ENCODE data around the gene ENC1.

ENC1 gene

GRCh38 chr5:74632947-74633356, 7.6 kb downstream of the ENC1 start:
- H4K12ac ChIP-seq (ENCODE audit: low read depth, low read length) = no peak overlapping the region
- H3K18ac ChIP-seq (ENCODE audit: low read length) = no peak overlapping the region
- H3K4me1 ChIP-seq (ENCODE audit: control insufficient read depth in 1 of 2, insufficient read depth in 2 of 2, low read length in 2 of 2) = peaks cover 18 to 34% of the 10 kb centered on the region in 2 experiments
- DNase-seq = peak; percentile 46 to 53
- peaks cover 24% of the 10 kb centered on the region for H3K79me2 ChIP-seq (ENCODE audit: control insufficient read depth, insufficient read depth, low read length, poor library complexity)
- no peak overlapping the region for H3K4me2 ChIP-seq (ENCODE audit: low read length)
- no peak overlapping the region for H2AFZ ChIP-seq (ENCODE audit: insufficient read depth, low read length, poor library complexity)
- peak overlapping the region; percentile 41 for H3K4ac ChIP-seq (ENCODE audit: low read depth, low read length)
- no CpG with 5 or more reads among the region's 4 CpGs for WGBS (ENCODE audit: extremely low coverage, insufficient coverage, insufficient read length)
- H3K4me3 ChIP-seq (ENCODE audit: low read depth, low read length) = no peak overlapping the region
- no peak overlapping the region for H3K9ac ChIP-seq (ENCODE audit: low read length)
- H4K8ac ChIP-seq (ENCODE audit: low read depth, low read length) = no peak overlapping the region
- no peak overlapping the region for H2BK5ac ChIP-seq (ENCODE audit: low read depth, low read length, poor library complexity)
- no peak overlapping the region for H4K91ac ChIP-seq (ENCODE audit: low read depth, low read length)
- H2BK12ac ChIP-seq (ENCODE audit: low read length) = no peak overlapping the region
- no peak overlapping the region for H3K14ac ChIP-seq (ENCODE audit: low read length)
- H3K27ac ChIP-seq (ENCODE audit: low read depth, low read length) = peak overlapping the region; percentile 22
- peaks cover 4% of the 10 kb centered on the region for H3K79me1 ChIP-seq (ENCODE audit: low read length)
- H2AK5ac ChIP-seq (ENCODE audit: low read length) = no peak overlapping the region
- no peak overlapping the region for H2BK120ac ChIP-seq (ENCODE audit: insufficient read depth, low read length, poor library complexity)
- H3K9me3 ChIP-seq (ENCODE audit: insufficient read depth, low read depth, low read length) = no peaks in the 10 kb centered on the region
- peaks cover 36 to 78% of the 10 kb centered on the region in 2 experiments for H3K36me3 ChIP-seq (ENCODE audit: control insufficient read depth in 1 of 2, insufficient read depth in 2 of 2, low read length in 2 of 2)
- H3K23ac ChIP-seq (ENCODE audit: low read length) = no peak overlapping the region
- no peaks in the 10 kb centered on the region for H3K27me3 ChIP-seq (ENCODE audit: insufficient read depth, low read length)

DNA sequence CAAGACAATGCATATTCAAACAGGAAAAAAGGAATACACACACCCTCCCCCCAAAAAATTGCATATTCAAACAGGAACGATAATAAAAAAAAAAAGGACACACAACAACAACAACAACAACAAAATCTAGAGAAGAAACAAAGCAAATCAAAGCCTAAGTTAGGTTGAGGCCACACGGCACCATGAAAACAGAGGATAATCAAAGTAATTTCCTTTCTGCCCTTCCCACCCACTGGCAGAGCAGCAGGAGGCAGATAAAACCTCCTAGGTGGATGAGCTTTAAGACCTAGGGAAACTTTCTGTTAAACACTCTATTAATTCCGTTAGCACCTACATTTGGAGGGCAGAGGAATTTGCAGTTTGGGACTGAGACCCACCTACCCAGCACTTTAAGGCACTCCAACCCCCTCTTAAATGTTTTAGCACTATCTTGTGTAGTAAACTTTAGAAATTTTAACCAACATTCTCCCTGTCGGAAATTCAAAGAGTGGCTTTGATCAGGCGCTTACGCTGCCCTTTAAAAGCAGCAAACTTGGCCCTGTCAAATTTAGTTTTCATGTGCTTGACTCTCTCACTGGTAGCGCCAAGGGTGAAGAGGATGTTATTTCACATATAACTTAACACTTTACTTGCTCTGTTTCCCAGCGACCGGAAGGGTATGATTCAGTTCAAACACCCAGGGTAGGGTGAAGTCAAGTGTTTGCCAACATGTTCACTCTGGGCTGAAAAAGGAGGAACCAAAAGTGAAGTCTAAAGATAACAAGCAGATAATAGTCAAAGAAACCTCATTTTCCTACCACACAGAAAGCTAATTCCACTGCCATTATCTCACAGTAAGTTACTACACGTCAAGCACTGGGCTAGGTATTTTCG, 9.2 kb downstream of the ENC1 start:
- Histone ChIP-seq H2AFZ (ENCODE audit: insufficient read depth, low read length, poor library complexity) (no peak overlapping the region), H4K12ac (ENCODE audit: low read depth, low read length) (no peak overlapping the region)

DNA sequence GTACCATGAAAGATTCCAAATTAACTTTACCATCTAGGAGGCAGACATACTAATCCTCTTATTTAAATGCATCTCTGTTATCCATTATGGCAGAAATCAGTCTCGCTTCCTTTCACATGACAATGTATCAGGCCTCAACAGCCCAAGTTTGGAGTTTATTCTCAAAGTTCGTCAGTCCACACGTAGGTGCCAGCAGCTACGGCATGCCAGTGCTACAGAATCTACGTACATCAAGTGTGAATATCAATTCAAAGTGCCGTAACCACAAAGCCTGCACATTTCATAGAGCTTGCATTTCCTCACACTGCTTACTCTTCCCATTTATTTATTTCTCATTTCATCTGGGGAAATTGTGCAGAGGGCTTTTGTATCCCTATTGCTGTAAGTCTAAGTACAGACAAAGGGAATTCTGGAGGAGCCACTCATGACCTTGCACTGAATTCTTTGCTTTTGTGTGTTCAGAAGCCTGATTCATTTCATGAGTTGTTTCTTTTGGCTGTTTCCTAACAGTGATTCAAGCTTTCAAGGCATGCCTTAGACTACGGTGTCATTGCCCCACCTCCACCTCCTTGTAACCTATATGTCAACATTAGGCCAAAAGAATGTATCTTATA, 10.0 kb downstream of the ENC1 start:
- Histone ChIP-seq H3K4ac (ENCODE audit: low read depth, low read length) (peak overlapping the region; percentile 51), H2BK5ac (ENCODE audit: low read depth, low read length, poor library complexity) (peak overlapping the region; percentile 34), H3K4me2 (ENCODE audit: low read length) (no peak overlapping the region), H3K79me2 (ENCODE audit: control insufficient read depth, insufficient read depth, low read length, poor library complexity) (peaks cover 14% of the 10 kb centered on the region), H3K9ac (ENCODE audit: low read length) (no peak overlapping the region), H2BK120ac (ENCODE audit: insufficient read depth, low read length, poor library complexity) (no peak overlapping the region), H3K79me1 (ENCODE audit: low read length) (peaks cover 4% of the 10 kb centered on the region), H3K36me3 (ENCODE audit: control insufficient read depth in 1 of 2, insufficient read depth in 2 of 2, low read length in 2 of 2) (peaks cover 29 to 71% of the 10 kb centered on the region in 2 experiments), H4K8ac (ENCODE audit: low read depth, low read length) (no peak overlapping the region), H3K27me3 (ENCODE audit: insufficient read depth, low read length) (no peaks in the 10 kb centered on the region), H3K27ac (ENCODE audit: low read depth, low read length) (peak overlapping the region; percentile 44), H3K14ac (ENCODE audit: low read length) (no peak overlapping the region), H3K18ac (ENCODE audit: low read length) (no peak overlapping the region), H3K4me1 (ENCODE audit: control insufficient read depth in 1 of 2, insufficient read depth in 2 of 2, low read length in 2 of 2) (peaks cover 12 to 26% of the 10 kb centered on the region in 2 experiments), H2AK5ac (ENCODE audit: low read length) (no peak overlapping the region), H3K9me3 (ENCODE audit: insufficient read depth, low read depth, low read length) (no peaks in the 10 kb centered on the region), H2BK12ac (ENCODE audit: low read length) (no peak overlapping the region), H4K91ac (ENCODE audit: low read depth, low read length) (no peak overlapping the region), H4K12ac (ENCODE audit: low read depth, low read length) (no peak overlapping the region), H2AFZ (ENCODE audit: insufficient read depth, low read length, poor library complexity) (no peak overlapping the region), H3K4me3 (ENCODE audit: low read depth, low read length) (no peak overlapping the region), H3K23ac (ENCODE audit: low read length) (no peak overlapping the region)
- WGBS (ENCODE audit: extremely low coverage, insufficient coverage, insufficient read length) = no CpG with 5 or more reads among the region's 7 CpGs
- peak; percentile 42 to 69 for DNase-seq

More for the DNA sequence above, 9.2 kb downstream of the ENC1 start:
- Histone ChIP-seq H3K79me1 (ENCODE audit: low read length) (peaks cover 4% of the 10 kb centered on the region), H3K79me2 (ENCODE audit: control insufficient read depth, insufficient read depth, low read length, poor library complexity) (peaks cover 19% of the 10 kb centered on the region), H3K27me3 (ENCODE audit: insufficient read depth, low read length) (no peaks in the 10 kb centered on the region), H2BK120ac (ENCODE audit: insufficient read depth, low read length, poor library complexity) (no peak overlapping the region), H4K91ac (ENCODE audit: low read depth, low read length) (no peak overlapping the region), H3K4me3 (ENCODE audit: low read depth, low read length) (no peak overlapping the region), H4K8ac (ENCODE audit: low read depth, low read length) (no peak overlapping the region), H3K9ac (ENCODE audit: low read length) (no peak overlapping the region), H2BK12ac (ENCODE audit: low read length) (no peak overlapping the region), H2AK5ac (ENCODE audit: low read length) (no peak overlapping the region), H3K23ac (ENCODE audit: low read length) (no peak overlapping the region), H3K4me1 (ENCODE audit: control insufficient read depth in 1 of 2, insufficient read depth in 2 of 2, low read length in 2 of 2) (peaks cover 18 to 34% of the 10 kb centered on the region in 2 experiments), H3K18ac (ENCODE audit: low read length) (no peak overlapping the region), H3K4ac (ENCODE audit: low read depth, low read length) (peak overlapping the region; percentile 31), H3K9me3 (ENCODE audit: insufficient read depth, low read depth, low read length) (no peaks in the 10 kb centered on the region), H3K27ac (ENCODE audit: low read depth, low read length) (peak overlapping the region; percentile 53), H3K36me3 (ENCODE audit: control insufficient read depth in 1 of 2, insufficient read depth in 2 of 2, low read length in 2 of 2) (peaks cover 36 to 78% of the 10 kb centered on the region in 2 experiments), H3K4me2 (ENCODE audit: low read length) (peak overlapping the region; percentile 24), H3K14ac (ENCODE audit: low read length) (no peak overlapping the region), H2BK5ac (ENCODE audit: low read depth, low read length, poor library complexity) (no peak overlapping the region)
- no CpG with 5 or more reads among the region's 11 CpGs for WGBS (ENCODE audit: extremely low coverage, insufficient coverage, insufficient read length)
- peak; percentile 41 to 73 for DNase-seq

- Histone ChIP-seq H3K14ac (ENCODE audit: low read length) (no peak overlapping the region), H3K27me3 (ENCODE audit: insufficient read depth, low read length) (no peaks in the 10 kb centered on the region), H3K18ac (ENCODE audit: low read length) (peak overlapping the region; percentile 59), H2AFZ (ENCODE audit: insufficient read depth, low read length, poor library complexity) (no peak overlapping the region), H4K91ac (ENCODE audit: low read depth, low read length) (no peak overlapping the region), H2BK120ac (ENCODE audit: insufficient read depth, low read length, poor library complexity) (no peak overlapping the region), H3K23ac (ENCODE audit: low read length) (no peak overlapping the region), H3K27ac (ENCODE audit: low read depth, low read length) (peak overlapping the region; percentile 61), H2BK5ac (ENCODE audit: low read depth, low read length, poor library complexity) (peak overlapping the region; percentile 29), H3K4me2 (ENCODE audit: low read length) (no peak overlapping the region), H3K9me3 (ENCODE audit: insufficient read depth, low read depth, low read length) (no peaks in the 10 kb centered on the region), H4K8ac (ENCODE audit: low read depth, low read length) (no peak overlapping the region), H3K4me3 (ENCODE audit: low read depth, low read length) (no peak overlapping the region), H3K9ac (ENCODE audit: low read length) (no peak overlapping the region), H2AK5ac (ENCODE audit: low read length) (no peak overlapping the region), H3K79me2 (ENCODE audit: control insufficient read depth, insufficient read depth, low read length, poor library complexity) (peaks cover 3% of the 10 kb centered on the region), H4K12ac (ENCODE audit: low read depth, low read length) (peak overlapping the region; percentile 48), H3K36me3 (ENCODE audit: control insufficient read depth in 1 of 2, insufficient read depth in 2 of 2, low read length in 2 of 2) (peaks cover 17 to 58% of the 10 kb centered on the region in 2 experiments), H3K79me1 (ENCODE audit: low read length) (peaks cover 7% of the 10 kb centered on the region), H2BK12ac (ENCODE audit: low read length) (no peak overlapping the region), H3K4me1 (ENCODE audit: control insufficient read depth in 1 of 2, insufficient read depth in 2 of 2, low read length in 2 of 2) (peaks cover 3 to 17% of the 10 kb centered on the region in 2 experiments), H3K4ac (ENCODE audit: low read depth, low read length) (no peak overlapping the region)
- DNase-seq = no peak
- WGBS (ENCODE audit: extremely low coverage, insufficient coverage, insufficient read length) = no CpG with 5 or more reads among the region's 4 CpGs
Measured at GRCh38 chr5:74629326-74629725, 11.2 kb downstream of the ENC1 start.
